Esophagus mucosa (tissue), 1 donor: Measurements from ENCODE around the gene TACC2. TPM values are rescaled to one million over a fixed set of nuclear protein-coding genes. Genes with fewer than 3 reads are reported as not detected.
A peak's percentile ranks its signal among the peaks of the same experiment; 100 is the strongest.
"Not testable (repeated sequence)": the region's sequence is repeated elsewhere in the genome, so short reads cannot be mapped to it uniquely, and the experiment has no call there.

Experiments used
- ATAC-seq: fragments of 200-7000 bp; cut with Tn5 transposase; one replicate; pipeline ENCODE4 v1.9.1; 2020
- total RNA-seq: library from RNA; stranded (reverse); gene quantifications from one replicate; pipeline ENCODE4 v1.2.4, GENCODE V29; 2023
- donor health status: DM: yes; HTN: yes; CAD: no.

The TACC2 gene
- total RNA-seq, 1 donor from 2014 or later: 90.0 TPM

DNA sequence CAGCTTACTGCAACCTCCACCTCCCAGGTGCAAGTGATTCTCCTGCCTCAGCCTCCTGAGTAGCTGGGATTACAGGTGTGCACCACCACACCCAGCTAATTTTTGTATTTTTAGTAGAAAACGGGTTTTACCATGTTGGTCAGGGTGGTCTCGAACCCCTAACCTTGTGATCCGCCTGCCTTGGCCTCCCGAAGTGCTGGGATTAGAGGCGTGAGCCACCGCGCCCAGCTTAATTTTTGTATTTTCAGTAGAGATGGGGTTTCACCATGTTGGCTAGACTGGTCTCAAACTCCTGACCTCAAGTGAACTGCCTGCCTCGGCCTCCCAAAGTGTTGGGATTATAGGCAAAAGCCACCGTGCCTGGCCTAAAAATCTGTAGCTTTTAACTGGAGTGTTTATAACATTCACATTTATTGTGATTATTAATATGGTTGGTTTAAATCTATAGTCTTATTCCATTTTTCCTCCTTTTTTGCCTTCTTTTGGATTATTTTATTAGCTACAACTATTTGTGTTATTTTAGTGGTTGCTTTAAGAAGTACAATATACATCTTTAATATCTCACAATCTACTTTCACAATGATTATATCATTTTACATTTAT, 77.5 kb downstream of the TACC2 start:
- ATAC-seq: not testable (repeated sequence)

GRCh38 chr10:122068844-122069243, 79.9 kb downstream of the TACC2 start:
- ATAC-seq: no peak

GRCh38 chr10:122072491-122072890, 83.5 kb downstream of the TACC2 start:
- no peak for ATAC-seq

DNA sequence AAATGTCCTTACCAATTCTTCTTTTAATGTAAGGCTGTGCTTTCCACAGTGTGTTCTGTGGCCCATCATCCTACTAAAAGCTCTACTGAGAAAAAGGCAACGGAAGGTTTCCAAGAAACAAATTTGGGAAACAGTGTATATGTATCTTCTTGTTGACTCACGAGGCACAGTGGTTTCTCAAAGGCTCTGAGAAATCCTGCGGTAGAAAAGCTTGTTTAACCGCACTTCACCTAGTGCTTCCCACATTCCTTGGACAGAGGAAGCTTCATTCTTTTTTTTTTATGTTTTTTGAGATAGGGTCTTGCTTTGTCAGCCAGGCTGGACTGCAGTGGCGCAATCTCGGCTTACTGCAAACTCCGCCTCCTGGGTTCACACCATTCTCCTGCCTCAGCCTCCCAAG, 84.5 kb downstream of the TACC2 start:
- no peak for ATAC-seq

DNA sequence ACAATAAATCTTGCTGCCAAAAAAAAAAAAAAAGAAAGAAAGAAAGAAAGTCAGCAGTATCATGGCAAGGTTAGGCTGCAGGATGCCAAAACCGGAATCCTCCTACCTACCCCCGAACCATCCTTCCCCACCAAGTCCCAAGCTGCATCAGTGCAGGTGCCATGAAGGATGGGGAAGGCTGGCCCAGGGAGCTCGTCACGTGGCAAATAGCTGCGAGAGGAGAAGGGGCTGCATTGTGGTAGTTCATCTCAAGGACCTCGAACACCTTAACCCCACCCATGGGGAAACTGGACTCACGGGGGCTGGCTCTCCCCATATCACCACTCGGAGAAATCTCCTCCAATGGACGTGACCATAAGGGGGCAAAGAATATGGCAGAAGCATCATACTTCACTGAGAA, 86.2 kb downstream of the TACC2 start:
- ATAC-seq: no peak

GRCh38 chr10:122075876-122076275, 86.9 kb downstream of the TACC2 start:
- ATAC-seq: not testable (repeated sequence)

GRCh38 chr10:122077311-122077875, 88.4 kb downstream of the TACC2 start:
- ATAC-seq: no peak

- ATAC-seq: no peak
Observed at GRCh38 chr10:122078326-122078725, 89.4 kb downstream of the TACC2 start.

DNA sequence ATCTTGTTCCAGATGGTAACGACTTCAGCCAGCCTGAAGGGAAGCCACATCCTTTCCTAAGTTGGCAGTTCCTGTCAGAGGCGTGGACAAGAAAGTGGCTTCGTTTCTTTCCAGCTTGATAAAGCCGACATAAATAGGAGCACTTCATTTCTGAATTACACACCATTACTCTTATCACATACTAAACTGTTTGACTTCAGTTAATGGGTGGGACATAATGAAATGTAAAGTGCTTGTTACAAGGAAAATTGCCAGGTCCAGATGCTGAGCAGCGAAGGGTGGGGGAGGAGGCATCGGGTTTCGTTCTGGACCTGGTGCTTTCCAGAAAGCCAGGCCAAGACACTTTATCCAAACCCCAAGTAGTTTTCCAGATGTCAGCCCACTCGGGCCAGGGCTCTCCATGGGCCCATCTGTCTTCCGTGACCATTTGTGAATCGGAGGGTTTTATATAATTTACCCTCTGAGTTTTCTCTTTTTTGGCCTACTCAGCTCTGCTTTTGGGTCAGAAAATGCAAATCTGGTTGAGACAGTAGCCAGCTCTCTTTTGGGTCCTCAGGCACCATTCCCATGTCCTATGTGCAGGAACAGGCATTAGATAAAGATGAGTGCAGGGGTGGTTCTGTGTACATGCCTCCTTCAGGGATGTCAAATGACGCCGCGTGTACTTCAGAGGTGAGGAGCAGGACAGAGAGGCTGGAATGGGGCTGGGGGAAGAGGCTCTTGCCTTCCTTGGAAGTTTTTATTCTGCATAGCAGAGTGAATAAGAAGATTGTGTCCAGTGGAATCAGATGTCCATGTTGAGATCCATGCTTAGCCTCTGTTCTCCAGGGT, 90.2 kb downstream of the TACC2 start:
- no peak for ATAC-seq

DNA sequence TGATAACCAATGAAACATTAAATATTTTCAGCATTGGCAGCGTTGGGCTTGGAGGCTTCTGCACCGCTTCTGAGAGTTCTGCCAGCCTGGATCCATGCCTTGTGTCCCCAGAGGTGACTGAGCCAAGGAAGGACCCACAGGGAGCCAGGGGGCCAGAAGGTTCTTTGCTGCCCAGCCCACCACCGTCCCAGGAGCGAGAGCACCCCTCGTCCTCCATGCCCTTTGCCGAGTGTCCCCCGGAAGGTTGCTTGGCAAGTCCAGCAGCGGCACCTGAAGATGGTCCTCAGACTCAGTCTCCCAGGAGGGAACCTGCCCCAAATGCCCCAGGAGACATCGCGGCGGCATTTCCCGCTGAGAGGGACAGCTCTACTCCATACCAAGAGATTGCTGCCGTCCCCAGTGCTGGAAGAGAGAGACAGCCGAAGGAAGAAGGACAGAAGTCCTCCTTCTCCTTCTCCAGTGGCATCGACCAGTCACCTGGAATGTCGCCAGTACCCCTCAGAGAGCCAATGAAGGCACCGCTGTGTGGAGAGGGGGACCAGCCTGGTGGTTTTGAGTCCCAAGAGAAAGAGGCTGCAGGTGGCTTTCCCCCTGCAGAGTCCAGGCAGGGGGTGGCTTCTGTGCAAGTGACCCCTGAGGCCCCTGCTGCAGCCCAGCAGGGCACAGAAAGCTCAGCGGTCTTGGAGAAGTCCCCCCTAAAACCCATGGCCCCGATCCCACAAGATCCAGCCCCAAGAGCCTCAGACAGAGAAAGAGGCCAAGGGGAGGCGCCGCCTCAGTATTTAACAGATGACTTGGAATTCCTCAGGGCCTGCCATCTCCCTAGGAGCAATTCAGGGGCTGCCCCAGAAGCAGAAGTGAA, 93.9 kb downstream of the TACC2 start:
- ATAC-seq: no peak

GRCh38 chr10:122083478-122084025, 94.6 kb downstream of the TACC2 start:
- no peak for ATAC-seq

DNA sequence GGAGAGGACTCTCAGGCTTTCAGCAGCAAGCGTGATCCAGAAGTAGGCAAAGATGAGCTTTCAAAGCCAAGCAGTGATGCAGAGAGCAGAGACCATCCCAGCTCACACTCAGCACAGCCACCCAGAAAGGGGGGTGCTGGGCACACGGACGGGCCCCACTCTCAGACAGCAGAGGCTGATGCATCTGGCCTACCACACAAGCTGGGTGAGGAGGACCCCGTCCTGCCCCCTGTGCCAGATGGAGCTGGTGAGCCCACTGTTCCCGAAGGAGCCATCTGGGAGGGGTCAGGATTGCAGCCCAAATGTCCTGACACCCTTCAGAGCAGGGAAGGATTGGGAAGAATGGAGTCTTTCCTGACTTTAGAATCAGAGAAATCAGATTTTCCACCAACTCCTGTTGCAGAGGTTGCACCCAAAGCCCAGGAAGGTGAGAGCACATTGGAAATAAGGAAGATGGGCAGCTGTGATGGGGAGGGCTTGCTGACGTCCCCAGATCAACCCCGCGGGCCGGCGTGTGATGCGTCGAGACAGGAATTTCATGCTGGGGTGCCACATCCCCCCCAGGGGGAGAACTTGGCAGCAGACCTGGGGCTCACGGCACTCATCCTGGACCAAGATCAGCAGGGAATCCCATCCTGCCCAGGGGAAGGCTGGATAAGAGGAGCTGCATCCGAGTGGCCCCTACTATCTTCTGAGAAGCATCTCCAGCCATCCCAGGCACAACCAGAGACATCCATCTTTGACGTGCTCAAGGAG, 95.5 kb downstream of the TACC2 start:
- ATAC-seq: no peak

DNA sequence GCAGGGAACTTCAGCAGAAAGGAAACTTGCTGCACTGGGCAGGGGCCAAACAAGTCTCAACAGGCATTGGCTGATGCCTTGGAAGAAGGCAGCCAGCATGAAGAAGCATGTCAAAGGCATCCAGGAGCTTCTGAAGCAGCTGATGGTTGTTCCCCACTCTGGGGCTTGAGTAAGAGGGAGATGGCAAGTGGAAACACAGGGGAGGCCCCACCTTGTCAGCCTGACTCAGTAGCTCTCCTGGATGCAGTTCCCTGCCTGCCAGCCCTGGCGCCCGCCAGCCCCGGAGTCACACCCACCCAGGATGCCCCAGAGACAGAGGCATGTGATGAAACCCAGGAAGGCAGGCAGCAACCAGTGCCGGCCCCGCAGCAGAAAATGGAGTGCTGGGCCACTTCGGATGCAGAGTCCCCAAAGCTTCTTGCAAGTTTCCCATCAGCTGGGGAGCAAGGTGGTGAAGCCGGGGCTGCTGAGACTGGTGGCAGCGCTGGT, 96.5 kb downstream of the TACC2 start:
- ATAC-seq: peak; percentile 89

DNA sequence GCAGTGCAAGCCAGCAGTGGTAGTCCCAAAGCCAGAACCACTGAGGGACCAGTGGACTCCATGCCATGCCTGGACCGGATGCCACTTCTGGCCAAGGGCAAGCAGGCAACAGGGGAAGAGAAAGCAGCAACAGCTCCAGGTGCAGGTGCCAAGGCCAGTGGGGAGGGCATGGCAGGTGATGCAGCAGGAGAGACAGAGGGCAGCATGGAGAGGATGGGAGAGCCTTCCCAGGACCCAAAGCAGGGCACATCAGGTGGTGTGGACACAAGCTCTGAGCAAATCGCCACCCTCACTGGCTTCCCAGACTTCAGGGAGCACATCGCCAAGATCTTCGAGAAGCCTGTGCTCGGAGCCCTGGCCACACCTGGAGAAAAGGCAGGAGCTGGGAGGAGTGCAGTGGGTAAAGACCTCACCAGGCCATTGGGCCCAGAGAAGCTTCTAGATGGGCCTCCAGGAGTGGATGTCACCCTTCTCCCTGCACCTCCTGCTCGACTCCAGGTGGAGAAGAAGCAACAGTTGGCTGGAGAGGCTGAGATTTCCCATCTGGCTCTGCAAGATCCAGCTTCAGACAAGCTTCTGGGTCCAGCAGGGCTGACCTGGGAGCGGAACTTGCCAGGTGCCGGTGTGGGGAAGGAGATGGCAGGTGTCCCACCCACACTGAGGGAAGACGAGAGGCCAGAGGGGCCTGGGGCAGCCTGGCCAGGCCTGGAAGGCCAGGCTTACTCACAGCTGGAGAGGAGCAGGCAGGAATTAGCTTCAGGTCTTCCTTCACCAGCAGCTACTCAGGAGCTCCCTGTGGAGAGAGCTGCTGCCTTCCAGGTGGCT, 97.7 kb downstream of the TACC2 start:
- no peak for ATAC-seq

GRCh38 chr10:122087436-122087835, 98.5 kb downstream of the TACC2 start:
- ATAC-seq: peak; percentile 55

GRCh38 chr10:122089311-122090017, 100.5 kb downstream of the TACC2 start:
- ATAC-seq: peak; percentile 79

DNA sequence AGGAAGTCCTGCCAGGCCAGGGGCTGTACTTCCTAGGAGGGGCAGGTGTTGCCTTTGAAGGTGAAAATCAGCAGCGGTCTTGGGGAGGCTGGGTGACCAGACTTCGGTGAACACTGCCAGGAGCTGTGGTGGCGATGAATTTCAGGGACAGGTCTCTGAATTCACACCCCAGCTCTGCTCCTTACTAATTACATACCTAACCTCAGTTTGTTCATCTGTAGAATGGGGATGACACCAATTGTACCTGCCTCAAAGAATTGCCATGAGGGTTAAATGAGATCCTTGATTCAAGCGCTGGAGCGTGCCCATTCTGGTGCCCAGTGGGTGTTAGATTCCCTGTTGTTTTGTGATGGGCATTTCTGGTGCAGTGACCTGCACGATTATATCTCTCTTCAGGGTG, 102.8 kb downstream of the TACC2 start:
- no peak for ATAC-seq

DNA sequence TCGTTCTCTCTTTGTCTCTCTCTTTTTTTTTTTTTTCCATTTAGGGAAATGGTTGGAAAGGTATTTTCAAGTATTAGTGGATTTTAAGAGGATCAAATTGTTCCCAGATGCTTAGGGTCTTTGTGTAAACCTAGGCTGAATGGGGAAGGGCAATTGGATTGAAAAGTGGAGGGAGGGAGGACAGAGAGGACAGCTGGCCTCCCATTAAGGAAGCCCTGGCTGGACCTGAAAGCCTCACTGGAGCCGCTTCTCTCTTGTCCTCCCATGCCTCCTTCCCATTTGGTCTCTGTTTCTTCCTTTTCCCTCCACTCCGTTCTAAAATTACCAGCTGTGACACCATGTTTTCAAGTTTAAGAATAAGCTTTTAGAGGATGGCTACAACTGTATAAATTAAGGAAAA, 104.1 kb downstream of the TACC2 start:
- ATAC-seq: no peak

- not testable (repeated sequence) for ATAC-seq
Observed at GRCh38 chr10:122096181-122096580, 107.2 kb downstream of the TACC2 start.

DNA sequence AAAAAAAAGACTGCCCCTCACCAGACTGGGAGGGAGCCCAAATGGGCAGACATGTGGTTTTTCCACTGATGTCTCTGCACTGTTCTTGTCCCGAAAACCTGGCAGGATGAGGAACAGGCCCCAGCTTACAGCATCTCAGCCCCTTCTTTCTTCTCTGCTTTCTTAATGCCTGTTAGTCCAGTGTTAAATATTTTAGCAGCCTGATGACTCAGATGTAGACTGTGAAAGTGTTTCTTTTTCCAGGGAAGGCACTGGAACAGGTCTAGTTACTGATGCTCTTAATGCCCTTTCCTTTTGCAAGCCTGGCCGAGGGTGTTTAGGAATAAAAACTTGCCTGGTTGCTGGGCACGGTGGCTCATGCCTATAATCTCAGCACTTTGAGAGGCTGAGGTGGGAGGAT, 107.7 kb downstream of the TACC2 start:
- ATAC-seq: peak; percentile 25
